Activated T-cell treated with anti-CD3 and anti-CD28 coated beads, Interleukin-2, amount 50 U/mL, for 48 hours (primary cell): ENCODE data around the gene DVL2.
A peak's percentile ranks its signal among the peaks of the same experiment; 100 is the strongest.

Experiments used
- DNase-seq, 2 experiments: peaks; one replicate each; pipeline ENCODE4 v3.0.0-alpha.2; 2020

DVL2 gene

DNA sequence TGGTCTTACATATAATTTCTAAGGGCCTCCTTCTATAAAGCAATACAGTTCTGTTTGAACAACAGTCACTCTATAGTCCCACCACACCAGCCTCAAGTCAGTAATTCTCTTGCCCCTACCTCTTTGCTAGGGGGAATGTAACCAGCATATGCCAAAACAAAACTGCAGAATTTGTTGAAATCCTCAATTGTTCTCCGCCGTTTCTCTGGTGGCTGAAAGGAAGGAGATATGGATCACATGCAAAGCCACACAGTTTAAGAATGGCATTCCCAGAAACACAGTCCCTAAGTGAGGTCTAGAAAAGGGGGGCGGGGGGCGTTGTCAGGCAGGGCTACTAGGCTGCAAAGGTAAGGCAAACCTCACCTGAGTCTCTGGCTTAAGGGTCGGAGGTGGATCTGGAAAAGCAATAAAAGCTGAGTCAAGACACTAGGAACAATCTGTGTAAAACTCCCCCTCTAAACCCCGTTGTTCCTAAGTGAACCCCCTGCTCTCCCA, 3.0 kb upstream of the DVL2 start:
- no peak for DNase-seq

DNA sequence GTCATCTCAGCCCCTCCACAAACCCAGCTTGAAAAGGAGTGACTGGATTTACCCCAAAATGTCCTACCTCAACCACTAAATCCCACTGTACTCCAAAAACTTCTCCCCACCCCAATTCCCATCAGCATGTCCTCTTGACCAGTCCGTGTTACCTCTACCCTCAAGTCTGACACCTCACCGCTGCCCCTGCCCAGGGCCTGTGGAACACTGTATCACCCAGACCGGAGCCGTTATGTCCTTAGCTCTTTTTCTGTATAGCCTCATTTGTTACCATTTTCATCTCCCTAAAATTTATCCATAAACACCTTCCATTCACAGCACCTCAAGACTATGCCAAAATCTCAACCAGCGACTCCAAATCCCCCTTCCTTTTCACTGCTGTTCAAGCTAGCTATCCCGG, 2.5 kb upstream of the DVL2 start:
- DNase-seq = no peak

DNA sequence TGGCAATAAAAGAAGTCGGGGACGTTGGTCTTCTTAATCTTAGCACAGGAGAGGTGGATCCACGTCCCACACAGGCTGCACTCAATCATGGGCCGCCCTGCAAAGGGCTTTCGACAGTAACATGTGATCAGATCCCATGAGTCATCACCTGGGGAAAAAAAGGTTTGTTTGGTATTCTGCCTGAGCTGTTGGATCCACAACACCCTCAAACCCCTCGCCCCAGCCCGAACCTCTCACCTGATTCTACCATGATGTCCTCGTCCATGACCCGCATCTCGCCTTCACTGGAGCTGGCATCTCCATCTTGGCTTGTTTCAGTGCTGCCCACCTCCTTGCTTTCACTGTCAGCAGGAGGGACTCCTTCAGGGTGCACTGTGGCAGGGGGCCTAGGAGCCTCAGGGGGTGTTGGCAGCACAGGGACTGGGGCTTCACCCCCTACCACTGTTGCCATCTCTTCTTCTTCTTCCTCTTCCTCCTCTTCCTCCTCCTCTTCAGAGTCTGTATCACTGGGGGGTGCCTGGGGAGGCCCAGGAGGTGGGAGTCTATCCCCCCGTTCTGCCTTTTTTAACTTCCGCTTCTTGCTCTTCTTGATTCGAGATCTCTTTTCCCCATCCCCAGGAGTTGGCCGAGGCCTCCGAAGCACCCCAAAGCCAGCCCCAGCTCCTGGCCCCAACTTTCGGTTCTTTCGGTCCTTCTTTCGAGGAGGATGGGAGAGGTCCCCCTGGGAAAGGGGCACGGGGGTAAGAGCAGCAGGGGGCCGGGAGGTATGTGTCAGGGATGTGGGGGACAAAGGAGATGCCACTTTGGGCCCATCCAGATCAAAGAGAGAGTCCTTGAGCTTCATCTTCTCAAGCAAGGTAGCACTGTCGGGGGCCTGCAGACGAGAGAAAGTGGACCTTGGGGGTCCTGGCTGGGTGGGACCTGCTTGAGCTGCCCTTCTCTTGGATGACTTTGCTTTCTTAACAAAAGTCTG, 1.7 kb upstream of the DVL2 start:
- DNase-seq = no peak

DNA sequence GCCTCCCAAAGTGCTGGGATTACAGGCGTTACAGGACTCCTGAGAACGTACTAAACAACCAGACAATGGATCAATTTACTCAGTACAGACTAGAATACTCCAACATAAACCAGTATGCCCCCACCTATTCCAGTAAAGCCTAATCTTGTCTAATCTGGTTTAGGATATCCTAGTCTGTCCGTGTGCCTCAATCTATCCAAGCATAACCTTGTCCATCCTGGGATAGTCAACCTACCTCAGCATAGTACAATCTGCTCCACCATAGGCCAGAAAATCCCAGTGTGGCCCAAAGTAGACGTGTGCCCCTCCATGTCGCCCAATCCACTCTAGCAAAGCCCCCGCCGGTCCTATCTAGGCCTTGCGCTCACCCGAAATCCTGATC, 625 bp downstream of the DVL2 start:
- no peak for DNase-seq

DNA sequence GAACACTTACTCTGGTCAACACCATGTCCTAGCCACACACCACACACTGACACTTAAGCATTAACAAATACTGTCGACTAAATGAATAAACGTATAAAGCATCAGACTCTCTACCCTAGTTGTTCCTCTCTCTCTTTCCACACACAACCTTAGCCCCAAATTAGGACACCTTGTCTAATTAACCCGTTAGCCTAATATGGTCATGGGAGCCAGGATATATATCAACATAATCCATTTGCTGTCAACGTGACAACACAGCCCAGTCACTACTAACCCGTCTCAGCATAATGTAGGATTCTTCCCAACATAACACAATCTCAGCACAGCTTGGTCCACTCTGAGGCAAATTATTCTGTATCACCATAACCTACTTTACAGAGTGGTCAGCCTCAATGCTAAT, 2.2 kb downstream of the DVL2 start:
- DNase-seq = no peak

DNA sequence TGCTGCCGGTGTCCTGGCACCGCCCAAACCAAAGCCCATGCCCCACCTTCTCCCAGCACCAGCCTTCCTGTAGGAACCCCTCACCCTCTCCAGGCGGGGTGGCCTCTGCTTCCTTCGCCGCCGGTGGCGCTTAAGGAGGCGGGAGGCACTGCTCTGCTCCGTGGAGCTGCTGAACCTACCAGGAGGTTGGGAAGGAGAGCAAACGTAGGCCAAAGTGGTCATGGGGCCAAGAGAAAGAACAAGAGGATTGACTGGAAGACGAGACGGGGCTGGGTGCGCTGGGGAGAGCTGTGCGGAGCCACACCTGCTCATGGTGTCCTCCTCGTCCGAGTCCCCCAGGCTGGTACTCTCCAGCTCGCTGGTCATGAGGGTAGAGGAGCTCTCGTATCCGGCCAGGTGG, 4.8 kb downstream of the DVL2 start:
- DNase-seq = no peak

DNA sequence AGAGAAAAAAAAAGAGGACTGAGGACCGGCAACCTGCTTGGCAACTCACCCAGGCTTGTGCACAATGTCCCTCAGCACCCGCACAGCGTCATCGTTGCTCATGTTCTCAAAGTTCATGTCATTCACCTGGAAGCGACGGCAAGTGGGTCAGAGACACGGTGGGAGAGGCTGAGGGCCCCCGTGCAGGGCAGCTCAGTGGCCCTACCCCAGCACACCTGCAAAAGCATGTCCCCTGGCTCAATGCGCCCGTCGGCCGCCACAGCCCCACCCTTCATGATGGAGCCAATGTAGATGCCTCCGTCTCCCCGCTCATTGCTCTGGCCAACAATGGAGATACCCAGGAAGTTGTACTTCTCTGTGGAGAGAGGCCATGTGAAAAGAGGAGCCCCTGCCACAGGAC, 5.4 kb downstream of the DVL2 start:
- DNase-seq = no peak

DNA sequence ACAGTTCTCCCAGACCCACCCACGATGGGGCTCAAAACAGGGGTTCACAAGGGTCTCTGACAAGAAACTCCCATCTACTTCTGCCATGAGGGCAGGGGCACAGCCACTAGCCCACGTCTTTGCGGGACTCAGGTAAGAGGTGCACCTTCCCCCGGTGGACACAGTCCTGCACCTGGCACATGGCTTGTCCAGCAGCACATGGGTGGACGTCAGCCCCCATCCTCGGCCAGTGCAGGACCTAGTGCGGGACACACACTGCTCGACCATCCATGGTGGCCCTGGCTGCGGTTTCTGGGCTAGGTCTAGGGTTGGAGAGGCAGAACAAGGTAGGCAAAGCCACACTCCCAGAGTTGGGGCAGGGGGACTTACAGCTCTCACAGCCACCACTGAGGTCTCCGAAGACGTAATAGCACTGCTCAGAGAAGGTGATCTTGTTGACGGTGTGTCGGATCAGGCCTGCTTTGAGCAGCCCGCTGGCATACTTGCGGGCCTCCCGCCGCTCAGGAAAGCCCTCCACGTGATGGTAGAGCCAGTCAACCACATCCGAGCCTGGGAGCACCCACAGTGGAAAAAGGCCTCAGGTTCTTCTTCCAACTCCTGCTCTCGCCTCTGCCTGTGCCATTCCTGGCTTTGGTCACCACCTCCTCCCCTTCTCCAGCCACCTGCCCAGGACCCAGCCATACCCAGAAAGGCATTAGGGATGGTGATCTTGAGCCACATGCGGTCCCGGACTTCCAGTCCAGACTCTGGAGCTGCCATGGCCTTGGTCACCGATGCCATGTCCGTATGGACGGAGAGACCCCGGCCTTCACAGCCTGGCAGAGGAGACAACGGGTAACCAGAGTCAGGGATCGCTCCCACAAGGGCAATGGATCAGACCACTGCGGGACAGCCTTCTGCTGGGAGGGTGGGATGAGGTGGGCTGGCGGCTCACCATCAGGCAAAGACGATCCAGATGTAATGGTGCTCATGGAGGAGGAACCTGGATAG, 7.3 kb downstream of the DVL2 start:
- DNase-seq = no peak

DNA sequence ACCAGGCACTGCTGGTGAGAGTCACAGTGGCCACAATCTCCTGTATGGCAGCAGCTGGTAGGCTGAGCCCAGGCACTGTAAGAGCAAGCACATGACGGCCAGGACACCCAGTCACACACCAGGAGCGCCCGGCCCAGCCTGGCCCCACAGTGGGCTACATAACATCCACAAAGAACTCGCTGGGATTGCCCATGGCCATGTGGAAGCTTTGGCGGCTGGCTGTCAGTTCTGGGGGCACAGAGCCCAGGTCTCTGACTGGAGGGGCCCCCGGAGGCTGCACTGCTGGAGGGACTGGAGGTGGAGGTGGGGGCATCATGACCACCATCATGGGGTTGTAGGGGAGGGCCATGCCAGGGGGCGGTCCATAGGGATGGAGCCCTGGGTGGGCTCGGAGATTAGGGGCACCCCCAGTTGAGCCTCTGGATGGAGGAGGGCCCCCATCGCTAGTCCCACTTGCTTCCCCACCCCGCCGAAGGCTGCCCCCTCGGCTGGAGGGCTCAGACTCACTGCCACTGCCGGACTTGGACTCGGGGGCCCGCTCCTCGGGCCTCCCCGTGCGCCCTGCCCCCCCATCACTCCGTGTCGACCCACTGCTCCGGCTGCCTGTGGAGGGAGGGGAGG, 8.5 kb downstream of the DVL2 start:
- no peak for DNase-seq

DNA sequence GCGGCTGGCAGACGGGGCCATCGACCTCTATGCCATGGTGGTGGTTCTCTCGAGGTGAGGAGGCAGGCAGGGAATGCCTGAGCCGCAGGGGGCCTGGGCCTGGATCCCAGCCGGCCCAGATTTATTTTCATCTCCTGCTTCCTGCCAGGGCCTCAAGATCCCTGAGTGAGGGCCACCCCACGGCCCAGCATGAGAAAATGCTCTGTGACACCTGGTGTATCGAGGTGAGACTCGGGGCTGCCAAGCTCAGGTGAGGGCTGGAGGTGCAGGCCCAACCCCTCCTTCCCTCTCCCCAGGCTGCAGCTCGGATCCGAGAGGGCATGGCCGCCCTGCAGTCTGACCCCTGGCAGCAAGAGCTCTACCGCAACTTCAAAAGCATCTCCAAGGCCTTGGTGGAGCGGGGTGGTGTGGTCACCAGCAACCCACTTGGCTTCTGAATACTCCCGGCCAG, 9.6 kb downstream of the DVL2 start:
- DNase-seq = no peak

DNA sequence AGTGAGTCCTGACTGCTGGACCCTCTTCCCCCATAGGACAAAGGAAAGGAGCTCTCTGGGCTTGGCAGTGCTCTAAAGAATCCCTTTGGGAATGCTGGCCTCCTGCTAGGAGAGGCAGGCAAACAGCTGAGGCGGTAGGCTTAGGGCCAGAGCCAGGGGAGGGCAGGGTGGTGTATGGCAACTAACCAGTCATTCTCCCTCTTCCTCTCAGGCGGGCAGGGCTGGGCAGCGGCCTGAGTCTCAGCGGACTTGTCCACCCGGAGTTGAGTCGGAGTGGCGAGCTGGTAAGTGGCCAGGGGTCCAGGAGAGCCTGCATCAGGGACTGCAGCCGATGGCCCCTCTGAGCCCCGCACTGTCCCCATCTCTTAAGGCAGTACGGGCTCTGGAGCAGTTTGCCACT, 10.2 kb downstream of the DVL2 start:
- DNase-seq = no peak

DNA sequence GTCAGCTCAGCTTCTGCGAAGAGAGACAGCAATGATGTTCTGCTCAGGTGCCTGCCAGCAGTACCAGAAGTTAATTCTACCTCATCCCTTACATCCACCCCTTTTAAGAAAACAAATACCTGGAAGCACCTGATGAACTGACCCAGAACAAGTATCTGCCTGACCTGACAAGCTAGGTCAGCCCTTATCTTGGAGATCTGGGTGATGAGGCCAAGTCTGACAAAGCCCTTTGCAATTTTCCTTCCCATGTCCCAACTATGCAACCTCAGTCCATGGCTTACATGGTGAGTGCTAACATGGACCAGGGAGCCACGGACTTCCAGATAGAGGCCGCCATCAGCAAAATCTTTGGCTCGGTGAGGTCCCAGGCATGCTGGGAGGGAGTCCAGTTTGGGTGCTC, 10.9 kb downstream of the DVL2 start:
- no peak for DNase-seq

DNA sequence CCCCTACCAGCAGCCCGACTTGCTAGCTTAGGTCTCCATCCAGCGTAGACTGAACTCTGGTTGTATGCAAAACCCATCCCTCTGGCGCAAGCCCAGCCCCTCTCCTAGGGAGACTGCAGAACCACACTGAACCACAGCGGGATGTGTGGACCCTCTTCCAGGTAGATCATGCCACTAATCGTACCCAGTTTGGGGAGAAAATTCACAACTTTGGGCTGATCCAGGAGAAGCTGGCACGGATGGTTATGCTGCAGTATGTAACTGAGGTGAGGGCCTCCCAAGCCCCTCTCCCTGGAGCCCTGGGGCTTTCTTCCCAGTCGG, 11.4 kb downstream of the DVL2 start:
- DNase-seq = no peak

DNA sequence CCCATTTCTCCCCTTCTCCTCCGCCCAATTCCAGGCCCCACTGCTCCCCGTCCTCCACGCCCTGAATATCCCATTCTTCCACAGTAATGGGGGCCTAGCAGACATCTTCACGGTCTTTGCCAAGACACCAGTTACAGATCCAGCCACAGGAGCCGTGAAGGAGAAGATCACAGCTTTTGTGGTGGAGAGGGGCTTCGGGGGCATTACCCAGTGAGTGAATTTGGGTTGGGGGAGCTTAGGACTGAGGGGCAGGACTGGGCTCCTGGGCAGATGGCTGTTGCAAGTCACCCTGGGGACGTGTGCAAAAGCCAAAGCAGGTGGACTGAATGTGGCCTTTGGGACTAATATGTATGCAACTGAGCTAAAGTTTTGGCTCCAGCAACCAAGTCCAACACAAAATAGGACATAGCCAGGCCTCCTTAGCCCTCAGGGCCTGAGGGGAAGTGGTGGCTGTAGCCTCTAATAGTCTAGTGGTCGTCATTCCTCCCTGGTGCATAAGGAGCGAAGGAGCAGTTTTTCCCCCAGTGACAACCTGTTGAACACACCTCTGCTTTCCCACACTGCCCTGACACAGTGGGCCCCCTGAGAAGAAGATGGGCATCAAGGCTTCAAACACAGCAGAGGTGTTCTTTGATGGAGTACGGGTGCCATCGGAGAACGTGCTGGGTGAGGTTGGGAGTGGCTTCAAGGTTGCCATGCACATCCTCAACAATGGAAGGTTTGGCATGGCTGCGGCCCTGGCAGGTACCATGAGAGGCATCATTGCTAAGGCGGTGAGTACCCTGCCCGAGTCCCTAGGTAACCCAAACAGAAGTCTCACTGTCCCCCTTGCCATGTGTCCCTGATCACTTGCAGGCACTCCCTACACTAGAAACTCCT, 12.0 kb downstream of the DVL2 start:
- no peak for DNase-seq

DNA sequence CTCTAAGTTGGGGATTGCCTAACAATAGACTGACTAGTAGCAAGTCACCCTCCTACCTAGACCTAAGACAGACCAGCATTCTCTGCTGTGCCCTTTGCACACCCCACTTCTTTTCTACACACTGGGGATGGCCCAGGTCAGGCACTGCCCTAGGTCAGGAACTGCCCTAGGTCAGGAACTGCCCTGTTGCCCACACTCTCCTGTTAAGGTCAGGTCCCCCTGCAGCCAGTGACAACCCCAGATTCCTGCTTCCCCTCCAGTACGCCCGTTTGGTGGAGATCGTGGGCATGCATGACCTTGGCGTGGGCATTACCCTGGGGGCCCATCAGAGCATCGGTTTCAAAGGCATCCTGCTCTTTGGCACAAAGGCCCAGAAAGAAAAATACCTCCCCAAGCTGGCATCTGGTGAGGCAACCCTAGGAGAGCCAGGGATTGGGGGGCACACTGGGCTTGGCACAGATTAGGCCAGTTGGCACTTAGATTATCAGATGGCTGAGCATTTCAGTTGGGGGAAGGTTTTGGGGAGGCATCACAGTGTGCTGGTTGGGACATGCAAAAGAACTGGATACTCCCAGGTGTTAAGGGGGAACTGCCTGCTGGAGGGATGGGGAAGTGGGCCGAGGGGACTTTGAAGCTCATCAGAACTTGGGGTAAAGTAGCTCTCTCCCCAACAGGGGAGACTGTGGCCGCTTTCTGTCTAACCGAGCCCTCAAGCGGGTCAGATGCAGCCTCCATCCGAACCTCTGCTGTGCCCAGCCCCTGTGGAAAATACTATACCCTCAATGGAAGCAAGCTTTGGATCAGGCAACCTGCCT, 12.8 kb downstream of the DVL2 start:
- no peak for DNase-seq

DNA sequence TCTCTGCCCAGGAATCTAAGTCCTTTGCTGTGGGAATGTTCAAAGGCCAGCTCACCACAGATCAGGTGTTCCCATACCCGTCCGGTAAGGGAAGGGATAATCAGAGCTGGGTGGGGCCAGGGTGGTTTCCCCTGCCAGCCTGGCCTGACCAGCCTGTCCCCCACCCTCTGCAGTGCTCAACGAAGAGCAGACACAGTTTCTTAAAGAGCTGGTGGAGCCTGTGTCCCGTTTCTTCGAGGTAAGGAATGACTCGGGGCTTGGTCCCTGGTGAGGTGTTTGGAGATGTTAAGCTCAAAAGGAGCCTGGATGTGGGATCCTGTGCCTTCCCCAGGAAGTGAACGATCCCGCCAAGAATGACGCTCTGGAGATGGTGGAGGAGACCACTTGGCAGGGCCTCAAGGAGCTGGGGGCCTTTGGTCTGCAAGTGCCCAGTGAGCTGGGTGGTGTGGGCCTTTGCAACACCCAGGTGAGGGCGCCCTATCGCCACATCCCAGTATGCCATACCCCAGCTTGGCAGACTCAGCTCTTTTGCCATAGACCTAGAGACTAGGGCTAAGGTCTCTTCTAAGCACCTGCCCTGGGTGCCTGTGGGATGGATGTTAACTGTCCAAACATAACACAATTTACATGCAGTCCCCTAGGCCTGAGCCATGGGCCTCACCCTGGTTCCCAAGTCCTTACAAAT, 13.6 kb downstream of the DVL2 start:
- DNase-seq = peak; percentile 74 to 80

DNA sequence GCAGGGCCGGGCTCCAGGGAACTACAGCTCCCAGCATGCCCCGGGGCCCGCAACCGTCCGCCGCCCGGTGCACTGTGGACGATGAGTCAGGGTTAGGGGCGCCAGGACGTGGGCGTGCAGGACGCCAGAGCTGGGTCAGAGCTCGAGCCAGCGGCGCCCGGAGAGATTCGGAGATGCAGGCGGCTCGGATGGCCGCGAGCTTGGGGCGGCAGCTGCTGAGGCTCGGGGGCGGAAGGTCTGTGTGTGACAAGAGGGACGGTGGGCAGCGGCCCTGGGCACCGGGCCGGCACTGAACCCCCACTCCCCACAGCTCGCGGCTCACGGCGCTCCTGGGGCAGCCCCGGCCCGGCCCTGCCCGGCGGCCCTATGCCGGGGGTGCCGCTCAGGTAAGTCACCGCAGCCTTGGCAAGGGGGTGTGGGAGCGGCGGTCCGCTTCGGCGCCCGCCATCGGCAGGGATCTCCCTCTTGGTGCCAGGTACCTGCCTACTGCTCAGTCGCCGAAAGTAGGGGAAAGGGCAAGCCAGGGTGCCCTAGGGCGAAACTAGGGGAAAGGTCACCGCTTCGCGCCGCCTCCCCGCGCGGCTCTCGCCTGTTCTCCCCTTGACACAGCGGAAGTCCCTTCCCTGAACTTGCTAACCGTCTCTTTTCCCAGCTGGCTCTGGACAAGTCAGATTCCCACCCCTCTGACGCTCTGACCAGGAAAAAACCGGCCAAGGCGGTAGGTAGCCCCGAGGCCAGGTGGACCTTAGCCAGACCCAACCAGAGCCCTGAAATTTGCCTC, 14.3 kb downstream of the DVL2 start, which contains the start of the genes ACADVL and DLG4:
Gene ACADVL, plus strand, starts transcription at position 127 of the 781 bp plus-strand sequence. Its CDS starts 47 bp downstream, at position 174.
Gene DLG4, minus strand, starts transcription at position 25 of the 781 bp plus-strand sequence.
- DNase-seq = peak; percentile 90 to 92

DNA sequence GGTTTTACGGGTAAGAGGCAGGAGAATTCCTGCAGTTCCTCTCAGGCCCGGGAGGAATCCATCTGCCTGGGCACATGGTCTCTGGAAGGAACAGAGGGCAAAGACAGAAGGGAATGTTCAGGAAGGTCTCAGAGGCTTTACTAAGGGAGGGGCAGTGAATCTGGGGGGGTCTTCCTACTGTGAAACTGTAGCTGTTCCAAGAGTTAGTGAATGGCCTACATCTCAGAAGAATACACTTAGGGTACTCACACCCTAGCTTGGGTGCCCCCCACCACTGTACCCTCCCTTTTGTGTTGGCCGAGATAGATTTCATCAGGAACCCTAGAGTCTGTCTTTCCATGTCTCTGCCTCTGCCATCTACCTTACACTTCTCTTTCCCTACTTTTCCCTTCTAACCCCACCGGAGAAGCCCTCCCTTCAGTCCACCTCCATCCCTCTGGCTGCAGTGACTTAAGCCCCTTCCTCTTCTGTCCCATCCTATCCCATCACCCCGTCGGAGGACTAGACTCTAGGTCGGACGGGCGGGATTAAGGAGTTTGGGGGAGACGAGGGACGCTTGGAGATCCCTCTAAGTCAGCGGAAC, 15.0 kb downstream of the DVL2 start:
- no peak for DNase-seq

DNA sequence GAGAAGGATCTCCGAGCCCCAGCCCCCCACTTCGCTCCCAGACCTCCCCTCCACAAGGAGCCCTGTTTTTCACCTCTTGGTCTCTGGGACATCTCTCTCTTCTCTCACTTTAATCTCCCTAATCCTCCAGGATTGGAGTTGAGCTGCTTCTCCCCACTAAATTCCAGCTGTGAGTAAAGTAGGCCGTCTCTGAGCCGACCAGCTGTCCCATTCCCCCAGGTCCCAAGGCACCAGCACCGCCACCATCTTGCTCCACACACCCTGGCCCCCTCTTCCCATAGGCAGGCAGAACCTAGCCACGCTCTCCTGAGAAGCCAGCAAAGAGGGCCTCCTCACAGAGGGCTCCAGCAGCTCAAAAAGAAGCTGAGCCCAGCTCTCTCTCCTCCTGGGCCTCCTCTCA, 15.6 kb downstream of the DVL2 start:
- DNase-seq = no peak
